Middle frontal gyrus (tissue), 1 donor: Measurements from ENCODE around the gene TMEM212.

Experiments
- DNase-seq: peaks from one replicate; pipeline ENCODE4 v3.0.0-alpha.2; 2015; ENCODE audit warnings: low spot score; ENCODE audit errors: extremely low spot score

Gene TMEM212

DNA sequence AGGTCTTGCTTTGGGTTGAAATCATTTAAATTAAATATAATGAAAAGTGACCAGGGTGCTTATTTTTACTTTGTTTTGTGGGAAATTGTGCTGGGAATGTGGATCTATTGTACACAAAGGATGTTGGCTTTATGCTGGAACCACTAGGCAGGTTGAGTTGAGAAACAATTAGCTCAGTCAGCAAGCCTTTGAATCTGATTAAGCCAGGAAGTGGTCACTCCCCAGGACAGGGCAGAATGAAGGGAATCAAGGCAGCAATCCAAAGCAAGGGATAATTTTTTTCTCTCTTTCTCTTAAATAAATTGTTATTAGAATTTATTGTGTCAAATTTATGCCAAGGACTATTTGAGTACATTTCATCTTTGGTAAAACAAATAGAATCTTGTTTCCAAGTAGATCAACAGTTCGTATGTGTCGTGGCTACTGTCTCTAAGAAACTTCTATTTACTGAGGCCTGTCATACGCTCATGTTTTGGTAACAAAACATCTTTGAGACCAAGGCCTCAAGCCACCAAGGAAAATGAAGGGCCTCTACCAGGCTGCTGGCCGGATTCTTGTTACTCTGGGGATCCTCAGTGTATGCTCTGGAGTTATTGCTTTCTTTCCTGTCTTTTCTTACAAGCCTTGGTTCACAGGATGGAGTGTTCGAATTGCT lies at the start of gene TMEM212:
TSS of gene TMEM212 (plus strand) at position 486 of the 655 bp plus-strand sequence. CDS start at position 521, 35 bp downstream.
- no peak for DNase-seq

DNA sequence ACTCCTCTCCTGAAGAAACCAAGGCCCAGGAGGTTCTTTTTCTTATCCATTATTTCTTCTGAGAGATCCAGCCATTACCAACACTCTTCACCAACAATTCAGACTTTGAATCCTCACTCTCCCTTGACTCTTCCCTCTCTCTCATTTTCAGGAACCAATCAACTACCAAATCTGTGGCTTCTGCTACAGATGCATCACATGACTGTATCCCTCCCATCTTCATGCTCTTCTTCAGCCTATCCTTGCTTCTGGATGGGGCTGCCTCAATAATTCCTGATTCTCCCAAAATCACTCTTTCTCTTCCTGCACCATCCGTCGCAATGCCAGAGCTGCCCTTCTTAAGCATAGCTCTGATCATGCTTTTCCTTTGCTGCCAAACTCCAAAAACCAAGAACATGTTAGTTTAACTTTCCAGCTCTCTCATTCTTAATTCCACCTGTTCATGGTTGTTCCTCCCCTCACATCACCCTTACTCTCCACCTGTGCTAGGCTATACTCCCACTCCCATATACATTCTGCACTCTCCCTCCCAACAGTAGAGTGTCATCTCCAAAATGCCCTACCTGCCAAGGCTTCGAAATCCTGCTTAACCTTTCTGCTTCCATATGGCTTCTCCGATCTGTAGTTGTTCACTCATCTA lies 46.4 kb upstream of the TMEM212 start:
- no peak for DNase-seq

DNA sequence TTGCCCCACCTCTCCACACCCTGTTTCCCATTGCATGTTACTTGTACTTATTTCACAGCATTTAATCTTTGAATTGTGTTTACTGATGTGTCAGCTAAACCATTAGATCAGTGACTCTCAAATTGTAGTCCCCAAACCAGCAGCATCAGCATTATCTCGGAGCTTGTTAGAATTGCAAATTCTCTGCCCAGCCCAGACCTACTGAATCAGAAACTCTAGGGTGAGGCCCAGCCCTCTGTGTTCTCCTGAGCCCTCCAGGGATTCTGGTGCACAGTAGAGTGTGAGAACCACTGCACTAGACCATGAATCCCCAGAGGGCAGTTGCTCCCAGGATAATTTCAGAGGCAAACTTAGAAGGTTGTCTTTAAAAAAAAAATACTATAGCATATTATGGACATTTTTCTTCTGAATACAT lies 45.9 kb upstream of the TMEM212 start:
- no peak for DNase-seq

DNA sequence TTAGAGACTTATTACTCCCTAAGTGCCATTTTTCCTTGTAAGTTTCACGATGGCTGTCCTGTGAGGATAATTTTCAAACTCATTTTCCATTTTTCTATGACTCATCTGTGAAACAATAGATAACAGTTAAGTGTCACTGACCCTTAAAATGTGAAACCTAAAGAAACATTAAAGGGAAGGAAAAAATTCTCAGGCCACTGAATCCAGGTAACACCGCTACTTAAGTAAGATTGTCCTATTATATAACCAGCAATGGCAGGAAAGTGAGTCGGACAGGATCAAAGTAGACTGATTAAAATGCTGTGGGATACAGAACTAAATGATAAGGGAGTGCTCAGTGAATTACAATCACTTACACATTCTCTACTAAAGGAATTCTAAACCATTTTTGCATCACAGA lies 45.3 kb upstream of the TMEM212 start:
- no peak for DNase-seq

DNA sequence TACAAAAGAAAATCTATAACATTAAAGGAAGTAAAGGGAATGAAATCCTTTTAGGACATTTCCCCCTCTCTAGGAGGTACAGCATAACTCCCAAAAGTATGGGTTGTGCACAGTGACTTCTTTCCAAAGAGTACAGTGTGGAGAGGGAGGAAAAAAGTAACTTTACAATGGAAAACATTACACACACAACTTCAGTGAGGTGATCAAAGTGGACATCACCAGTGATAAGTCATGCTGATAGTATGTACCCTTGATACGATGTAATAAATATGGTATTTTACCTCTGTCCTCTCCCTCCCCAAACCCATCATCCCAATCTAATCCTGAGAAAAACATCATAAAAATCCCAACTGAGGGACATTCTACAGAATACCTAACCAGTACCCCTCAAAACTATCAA lies 43.6 kb upstream of the TMEM212 start:
- no peak for DNase-seq

DNA sequence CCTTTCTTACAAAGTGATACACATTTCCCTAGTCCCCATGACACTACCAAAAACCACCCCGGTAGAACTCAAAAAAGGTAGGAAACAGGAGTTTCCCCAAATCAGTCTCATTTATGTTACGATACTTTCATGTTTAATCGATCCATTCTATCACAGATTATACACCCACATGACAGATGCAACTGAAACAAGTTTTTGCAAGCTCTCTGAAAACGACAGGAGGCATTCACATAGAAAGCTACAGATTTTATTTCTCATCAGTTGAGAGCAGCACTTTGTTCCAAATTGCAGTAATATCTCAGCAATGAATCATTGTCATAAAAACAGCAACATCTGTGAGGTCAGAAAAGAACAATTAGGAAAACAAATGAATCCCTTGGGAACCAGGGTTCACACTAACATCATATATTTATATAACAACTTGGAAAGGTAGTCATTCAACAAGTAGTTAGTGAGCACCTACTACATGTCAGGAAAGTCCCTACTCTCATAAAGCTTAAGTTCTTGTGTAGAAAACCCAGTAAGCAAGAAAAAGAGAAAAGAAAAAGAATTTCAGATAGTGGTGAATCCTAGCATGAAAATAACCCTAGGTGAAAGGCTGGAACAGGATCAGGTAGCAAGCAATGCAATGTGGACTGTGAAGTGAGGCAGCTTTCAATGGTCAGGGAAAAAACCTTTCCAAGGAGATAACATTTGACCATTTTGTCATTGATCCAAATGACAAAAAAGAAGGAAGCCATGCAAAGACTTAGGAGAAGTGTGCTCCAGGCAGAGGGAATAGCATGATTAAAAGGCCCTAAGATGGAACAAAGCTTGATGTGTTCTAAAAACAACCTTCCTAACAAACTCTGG lies 41.2 kb upstream of the TMEM212 start:
- no peak for DNase-seq

DNA sequence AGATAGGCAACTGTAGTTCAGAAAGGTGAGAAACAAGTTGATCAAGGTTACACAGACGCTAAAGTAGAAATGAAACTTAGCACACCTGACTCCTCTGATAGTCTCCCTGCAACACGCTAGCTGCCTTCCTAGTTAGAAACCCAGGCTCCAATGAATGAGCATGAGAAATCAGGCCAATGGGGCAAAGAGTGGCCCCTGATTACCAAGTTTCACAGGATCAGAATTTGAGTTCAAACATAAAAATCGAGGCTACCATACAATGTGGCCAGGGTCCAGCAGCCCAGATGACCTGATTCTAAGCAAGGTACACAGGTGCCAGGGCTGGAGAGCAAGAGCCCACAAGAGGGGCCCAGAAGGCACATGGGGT lies 40.6 kb upstream of the TMEM212 start:
- DNase-seq, result no peak

DNA sequence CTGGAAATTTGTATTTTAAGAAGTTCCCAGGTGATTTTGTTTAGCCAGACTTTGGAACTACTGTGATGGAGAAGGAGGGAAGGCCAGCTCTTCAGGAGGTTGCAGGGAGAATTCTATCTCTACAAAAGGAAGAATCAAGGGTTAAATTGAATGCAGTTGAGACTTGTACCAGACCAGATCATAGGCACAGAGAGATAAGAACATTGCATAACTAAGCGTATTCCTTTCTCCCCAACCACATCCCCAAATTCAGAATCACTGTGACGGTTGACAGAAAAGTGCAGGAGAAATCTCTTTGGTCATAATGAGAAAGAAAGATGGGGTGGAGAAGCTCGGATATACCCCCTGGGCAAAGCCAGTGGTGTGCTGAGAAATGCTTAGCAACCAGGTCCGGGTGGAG lies 40.1 kb upstream of the TMEM212 start:
- DNase-seq, result no peak

DNA sequence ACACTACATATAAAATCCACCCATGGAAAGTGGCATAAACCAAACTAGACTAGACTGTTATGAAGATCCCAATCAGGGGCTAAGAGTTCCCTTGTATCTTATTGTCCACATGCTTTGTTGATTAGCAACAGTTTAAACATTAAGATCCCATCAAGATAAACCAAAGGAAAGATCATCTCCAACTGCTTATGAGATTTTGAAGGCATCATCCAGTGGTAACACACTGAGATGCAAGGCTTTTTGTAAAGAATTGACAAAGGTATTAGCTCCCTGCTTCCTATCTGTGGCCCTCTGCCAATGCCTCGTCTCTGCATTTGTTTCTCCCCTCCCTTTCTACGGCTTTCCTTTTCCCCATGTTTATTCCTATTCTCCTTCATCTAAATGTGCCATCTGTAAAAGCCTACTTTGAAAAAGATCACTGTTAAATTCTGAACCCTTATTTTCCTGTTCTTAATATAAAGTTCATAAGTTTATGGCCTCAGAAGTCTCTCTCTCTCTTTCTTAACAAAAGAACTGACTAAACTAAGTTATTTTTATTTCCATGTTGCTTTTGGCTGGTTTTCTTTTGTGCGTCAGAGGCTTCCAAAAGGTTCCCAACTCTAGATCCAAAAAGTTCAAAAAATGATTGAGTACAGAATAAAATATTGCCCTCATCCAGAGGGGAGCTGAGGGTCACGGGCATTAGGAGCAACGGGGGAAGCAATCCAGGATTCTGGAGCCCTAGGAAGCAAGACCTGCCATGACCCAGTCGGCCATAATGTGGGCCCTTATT lies 38.3 kb upstream of the TMEM212 start:
- no peak for DNase-seq

DNA sequence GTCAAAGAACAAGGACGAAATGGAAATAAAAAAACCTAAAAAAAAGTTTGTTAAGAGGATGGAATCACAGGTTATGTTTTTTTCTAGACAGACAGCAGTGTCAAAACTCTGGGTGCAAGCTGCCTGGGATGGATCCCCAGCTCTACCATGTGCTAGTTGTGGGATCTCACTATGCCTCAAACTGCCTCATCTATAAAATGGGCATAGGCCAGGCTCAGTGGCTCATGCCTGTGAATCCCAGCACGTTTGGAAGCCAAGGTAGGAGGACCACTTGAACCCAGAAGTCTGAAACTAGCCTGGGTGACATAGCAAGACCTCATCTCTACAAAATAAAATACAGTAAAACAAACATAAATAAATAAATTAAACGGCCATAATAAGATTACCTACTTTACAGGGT lies 37.5 kb upstream of the TMEM212 start:
- no peak for DNase-seq

DNA sequence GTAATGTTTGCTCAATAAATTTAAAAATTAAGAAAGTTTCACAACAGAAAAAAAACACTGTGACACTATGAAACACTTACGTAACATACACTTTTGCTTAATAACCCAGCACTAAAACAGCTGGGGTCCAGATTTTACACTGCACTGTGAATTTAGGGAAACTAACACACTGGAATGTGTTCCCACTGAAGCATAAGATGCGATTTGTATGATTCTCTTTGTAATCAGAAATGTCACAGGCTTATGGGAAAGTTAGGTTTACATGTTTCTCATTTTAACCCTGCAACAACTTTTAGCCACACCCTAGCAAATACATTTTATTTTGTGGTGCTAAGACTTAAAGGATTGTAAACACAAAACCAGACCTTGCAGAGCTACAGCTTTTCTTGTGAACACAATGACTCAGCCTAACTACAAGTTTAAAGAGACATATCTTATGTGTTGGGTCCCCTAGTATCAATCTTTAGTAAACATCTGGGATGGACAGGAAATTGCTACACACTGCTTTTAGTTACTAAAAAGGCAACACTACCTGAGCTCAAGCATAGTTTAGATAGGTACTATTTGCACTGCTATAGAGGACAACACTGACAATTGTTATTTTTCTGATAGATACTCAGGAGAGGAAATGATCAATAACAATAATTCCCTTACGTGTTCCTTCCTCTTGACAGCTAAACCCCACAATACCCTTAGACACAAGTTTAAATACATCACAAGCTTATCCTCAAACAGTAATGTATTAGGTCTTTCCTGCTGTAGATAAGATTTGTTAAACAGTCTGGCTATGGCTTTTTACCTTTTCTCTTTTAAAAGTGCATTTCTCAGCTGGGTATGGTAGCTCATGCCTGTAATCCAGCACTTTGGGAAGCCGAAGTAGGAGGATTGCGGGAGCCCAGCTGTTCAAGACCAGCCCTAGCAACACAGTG lies 36.7 kb upstream of the TMEM212 start:
- no peak for DNase-seq

DNA sequence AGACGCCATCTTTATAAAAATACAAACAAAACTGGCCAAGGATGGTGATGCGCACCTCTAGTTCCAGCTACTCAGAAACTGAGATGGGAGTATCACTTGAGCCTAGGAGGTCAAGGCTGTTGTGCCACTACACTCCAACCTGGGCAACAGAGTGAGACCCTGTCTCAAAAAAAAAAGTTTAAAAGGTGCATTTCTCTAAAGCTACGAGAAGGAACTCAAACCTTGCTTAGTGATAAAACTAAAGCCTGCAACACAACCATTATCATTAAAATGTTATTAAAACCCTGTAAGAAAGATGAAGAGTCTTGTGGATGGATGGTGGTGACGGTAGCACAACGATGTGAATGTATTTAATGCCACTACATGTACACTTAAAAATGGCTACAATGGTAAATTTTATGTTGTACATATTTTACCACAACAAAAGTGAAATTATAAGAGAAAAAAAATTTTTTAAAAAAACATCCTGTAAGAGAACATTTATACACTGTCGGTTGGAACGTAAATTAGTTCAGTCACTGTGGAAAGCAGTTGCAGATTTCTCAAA lies 35.9 kb upstream of the TMEM212 start:
- no peak for DNase-seq

DNA sequence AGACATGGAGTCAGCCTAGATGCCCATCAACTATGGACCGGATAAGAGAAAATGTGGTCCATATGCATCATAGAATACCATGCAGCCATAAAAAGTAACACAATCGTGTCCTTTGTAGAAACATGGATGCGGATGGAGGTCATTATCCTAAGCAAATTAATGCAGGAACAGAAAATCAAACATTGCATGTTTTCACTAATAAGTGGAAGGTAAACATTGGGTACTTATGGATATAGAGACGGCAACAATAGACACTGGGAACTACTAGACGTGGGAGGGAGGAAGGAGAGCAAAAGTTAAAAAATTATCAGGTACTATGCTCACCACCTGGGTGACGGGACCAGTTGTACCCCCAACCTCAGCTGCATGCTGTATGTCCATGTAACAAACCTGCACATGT lies 35.3 kb upstream of the TMEM212 start:
- no peak for DNase-seq

DNA sequence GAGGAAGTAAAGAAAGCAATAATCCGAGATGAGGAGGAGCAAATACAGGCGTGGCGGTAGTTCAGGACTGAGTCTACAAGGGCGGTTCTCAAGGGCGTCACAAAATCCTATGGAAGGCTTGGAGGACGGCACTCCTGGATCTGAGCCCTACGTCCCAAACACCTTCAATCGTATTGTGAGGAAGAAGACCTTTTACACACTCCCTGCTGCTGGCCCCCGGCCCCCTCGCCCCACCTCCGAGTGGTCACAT lies 33.6 kb upstream of the TMEM212 start:
- DNase-seq, result no peak

DNA sequence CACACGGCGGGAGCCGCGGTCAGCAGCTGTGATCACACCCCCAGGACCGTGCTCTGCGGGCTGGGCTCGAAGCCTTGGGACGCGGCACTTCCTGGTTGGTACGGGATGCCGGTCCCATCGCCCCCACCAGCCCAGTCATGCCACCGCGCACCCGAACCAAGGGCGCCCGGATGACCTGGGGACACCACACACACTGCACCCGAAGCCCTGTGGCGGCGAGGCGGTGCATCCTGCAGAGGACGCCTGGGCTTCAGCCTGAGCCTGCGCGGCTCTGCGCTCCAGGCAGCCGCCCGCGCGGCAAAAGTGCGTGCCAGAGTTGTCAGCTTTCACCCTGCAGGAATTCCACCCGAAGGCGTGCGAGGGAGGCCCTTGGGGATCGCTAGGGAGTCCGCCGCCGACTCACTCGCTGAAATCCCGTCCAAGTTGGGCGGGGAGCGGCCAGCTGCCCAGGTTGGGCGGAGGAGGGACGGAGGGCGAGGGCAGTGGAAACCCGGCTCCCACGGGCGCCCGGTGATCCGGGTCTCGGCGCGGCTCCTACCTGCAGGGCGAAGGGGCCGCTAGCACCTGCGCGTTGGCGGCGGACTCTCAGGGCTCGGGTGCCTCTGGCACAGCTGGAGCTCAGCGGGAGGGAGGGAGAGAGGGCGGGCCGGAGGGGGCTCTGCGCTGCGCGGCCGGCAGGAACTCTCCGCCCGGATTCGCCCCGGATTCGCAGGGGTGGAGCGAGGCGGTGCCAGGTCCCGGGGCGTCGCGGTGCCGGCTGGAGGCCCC lies 33.1 kb upstream of the TMEM212 start, which contains the start of gene PLD1:
TSS of gene PLD1 (minus strand) at position 623 of the 768 bp plus-strand sequence. CDS start 72,432 bp downstream, outside the sequence.
- DNase-seq, result peak; percentile 40

DNA sequence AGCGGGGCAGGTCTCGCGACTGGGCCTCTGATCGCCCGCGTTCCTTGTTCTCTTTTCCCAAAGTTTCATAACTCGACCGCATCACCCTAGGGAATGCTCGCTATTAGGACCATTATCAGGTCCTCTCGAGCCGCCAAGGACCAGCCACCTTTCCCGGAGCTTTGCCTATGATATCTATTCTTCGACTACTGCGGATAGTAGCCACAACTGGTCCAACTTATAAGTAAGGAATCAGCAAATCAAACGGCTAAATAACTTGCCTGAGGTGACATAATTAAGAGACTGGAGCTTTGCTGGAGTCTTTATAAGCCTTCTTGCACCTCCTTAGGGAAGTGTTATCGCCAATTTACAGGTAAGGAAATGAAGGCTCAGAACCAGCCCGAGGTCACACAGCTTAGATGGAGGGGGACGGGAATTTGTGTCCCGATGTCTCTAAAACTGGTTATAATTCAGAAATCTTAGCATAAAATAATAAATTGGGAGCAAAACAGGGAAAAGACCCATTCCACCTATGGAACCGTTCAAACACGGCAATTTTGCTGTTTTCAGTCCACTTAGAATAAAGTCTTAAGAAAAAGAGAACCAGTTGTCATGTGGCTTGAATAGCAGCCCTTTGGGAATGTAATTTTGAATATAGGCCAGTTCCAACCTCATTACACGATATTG lies 32.4 kb upstream of the TMEM212 start:
- no peak for DNase-seq

DNA sequence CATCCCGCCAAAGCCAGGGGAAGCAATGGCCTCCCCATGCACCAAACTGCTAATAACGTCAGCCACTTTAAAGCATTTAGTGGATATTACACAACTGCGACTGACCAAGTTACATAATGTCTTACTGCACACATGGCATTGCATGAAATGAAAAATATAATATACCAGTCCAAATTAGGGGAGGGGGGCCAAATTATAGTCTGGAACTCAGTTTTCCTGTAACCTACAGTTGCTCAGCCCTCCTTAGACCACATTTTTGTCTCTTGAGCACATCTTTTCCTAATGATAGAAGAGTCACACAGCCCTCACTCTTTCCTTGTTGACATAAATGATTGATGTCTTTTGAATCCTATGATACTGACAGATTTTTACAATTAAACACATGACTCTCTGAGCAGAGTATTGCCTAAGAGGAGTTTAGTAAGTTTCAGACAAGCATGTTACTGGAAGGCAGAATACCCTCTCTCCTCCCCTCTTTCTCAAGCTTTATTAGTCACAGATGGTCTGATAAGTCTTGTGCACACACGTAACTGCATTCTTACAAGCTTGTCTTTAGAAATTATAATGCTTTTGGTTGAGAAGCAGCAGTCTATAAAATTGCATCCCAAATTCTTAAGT lies 31.7 kb upstream of the TMEM212 start:
- DNase-seq, result no peak

DNA sequence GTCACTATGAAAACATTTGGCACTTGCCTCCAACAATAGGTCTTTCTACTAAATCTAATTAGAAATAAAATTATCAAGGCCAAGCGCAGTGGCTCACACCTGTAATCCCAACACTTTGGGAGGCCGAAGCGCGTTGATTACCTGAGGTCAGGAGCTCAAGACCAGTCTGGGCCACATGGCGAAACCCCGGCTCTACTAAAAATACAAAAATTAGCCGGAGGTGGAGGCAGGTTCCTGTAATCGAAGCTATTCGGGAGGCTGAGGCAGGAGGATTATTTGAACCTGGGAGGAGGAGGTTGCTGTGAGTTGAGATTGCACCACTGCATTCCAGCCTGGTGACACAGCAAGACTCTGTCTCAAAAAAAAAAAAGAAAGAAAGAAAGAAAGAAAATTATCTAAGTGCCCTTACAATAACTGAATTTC lies 31.2 kb upstream of the TMEM212 start:
- no peak for DNase-seq

DNA sequence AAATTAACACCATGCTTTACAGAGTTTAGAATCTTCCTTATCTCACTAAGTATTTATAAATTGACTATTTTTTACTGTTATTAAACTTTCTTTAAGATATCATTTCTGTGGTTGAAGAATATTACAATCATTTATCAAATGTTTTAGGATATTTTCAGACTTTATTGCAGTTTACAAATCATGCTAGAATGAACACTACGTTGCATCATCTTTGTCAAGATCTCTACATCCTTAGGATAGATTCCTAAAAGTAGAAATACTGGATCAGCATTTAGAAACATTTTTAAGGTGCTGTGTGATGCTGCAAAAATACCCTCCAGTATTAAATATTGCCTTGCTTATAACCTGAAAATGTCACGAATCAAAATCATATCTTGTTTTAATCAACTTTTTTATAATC lies 30.3 kb upstream of the TMEM212 start:
- DNase-seq, result no peak
